ENCODE measurements around the gene TTC29. TPM values are rescaled to one million over a fixed set of nuclear protein-coding genes. Genes with fewer than 3 reads are reported as not detected.
"Not testable (repeated sequence)": the region's sequence is repeated elsewhere in the genome, so short reads cannot be mapped to it uniquely, and the experiment has no call there.

TTC29 gene
- total RNA-seq, 3 donors from 2014 or later (not counting 1 experiment from before 2014, with no cell fraction given) = not detected

DNA sequence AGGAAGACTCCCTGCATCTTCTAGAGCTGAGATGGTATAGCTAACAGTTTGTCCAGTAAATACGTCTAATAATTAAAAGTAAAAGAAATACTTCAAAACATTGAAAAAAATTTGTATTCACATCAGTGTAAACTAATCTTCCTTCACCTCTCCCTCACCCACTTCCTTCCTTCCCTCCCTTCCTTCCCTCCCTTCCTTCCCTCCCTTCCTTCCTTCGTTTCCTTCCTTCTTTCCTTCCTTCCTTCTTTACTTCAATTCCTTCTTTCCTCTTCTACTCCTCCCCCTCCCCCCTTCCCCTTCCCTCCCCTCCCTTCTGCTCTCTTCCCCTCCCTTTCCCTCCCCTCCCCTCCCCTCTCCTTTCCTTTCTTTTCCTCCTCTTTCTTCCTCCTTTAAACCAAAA is 203.2 kb downstream of the TTC29 start:
- ATAC-seq (no peak), DNase-seq (peak in 1 of 2 donors; percentile 3)
- Histone ChIP-seq H3K4me1 (ENCODE audit: control insufficient read depth, insufficient read depth, low read length) (no peaks in the 10 kb centered on the region), H3K27me3 (ENCODE audit: control insufficient read depth, insufficient read depth, low read length) (no peaks in the 10 kb centered on the region), H3K9me3 (ENCODE audit: control insufficient read depth, insufficient read depth, low read length) (peaks cover 7% of the 10 kb centered on the region), H3K4me3 (ENCODE audit: low read length) (no peak overlapping the region), H3K36me3 (ENCODE audit: control insufficient read depth, insufficient read depth, low read length) (no peaks in the 10 kb centered on the region), H3K27ac (ENCODE audit: low read length) (no peak overlapping the region)
- Mint-ChIP-seq H3K4me1 (no peaks in the 10 kb centered on the region), H3K9me3 (peaks cover 7% of the 10 kb centered on the region in 2 donors), H3K27me3 (ENCODE audit: low read depth in 2 of 2) (no peaks in the 10 kb centered on the region), H3K27ac (no peak overlapping the region), H3K36me3 (no peaks in the 10 kb centered on the region), H3K4me3 (no peak overlapping the region)
- 41% methylated on average over 2 of the region's 2 CpGs for WGBS (ENCODE audit: insufficient coverage)
- no peak for TF ChIP-seq CTCF (IDR thresholded peaks at IDR 0.05)
- intact Hi-C loops (cut with micrococcal nuclease) = no loop called here

DNA sequence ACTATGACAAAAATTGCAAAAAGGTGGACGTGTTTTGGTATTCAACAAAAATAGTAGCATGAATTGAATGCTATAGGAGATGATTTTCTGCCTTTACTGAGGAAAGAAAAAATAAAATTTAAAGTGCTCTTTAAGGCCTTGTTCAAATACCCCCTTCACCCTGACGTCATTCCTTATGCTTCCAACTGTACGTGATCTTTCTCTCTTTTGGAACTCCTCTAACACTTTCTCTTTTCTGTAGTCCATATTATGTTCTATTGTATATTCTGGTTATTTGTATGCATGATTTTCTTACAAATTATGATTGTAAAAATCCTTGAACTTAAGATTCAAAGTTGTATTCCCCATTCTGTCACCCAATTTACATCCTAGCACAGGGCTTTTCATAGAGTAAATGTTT is 206.5 kb downstream of the TTC29 start:
- H3K27ac Mint-ChIP-seq = no peak overlapping the region
- no peaks in the 10 kb centered on the region for H3K27me3 ChIP-seq (ENCODE audit: control insufficient read depth, insufficient read depth, low read length)
- H3K27ac ChIP-seq (ENCODE audit: low read length) = no peak overlapping the region
- no peaks in the 10 kb centered on the region for H3K27me3 Mint-ChIP-seq (ENCODE audit: low read depth in 2 of 2)
- no peak for ATAC-seq
- H3K36me3 ChIP-seq (ENCODE audit: control insufficient read depth, insufficient read depth, low read length) = no peaks in the 10 kb centered on the region
- H3K9me3 Mint-ChIP-seq = peaks cover 5 to 9% of the 10 kb centered on the region in 2 donors
- H3K4me3 Mint-ChIP-seq = no peak overlapping the region
- H3K36me3 Mint-ChIP-seq = no peaks in the 10 kb centered on the region
- H3K9me3 ChIP-seq (ENCODE audit: control insufficient read depth, insufficient read depth, low read length) = no peaks in the 10 kb centered on the region
- no peak for DNase-seq
- H3K4me3 ChIP-seq (ENCODE audit: low read length) = no peak overlapping the region
- WGBS (ENCODE audit: insufficient coverage) = 50% methylated on average over 1 of the region's 3 CpGs
- intact Hi-C loops (cut with micrococcal nuclease) = no loop called here
- H3K4me1 ChIP-seq (ENCODE audit: control insufficient read depth, insufficient read depth, low read length) = no peaks in the 10 kb centered on the region
- no peak for TF ChIP-seq CTCF (IDR thresholded peaks at IDR 0.05)
- H3K4me1 Mint-ChIP-seq = no peaks in the 10 kb centered on the region

DNA sequence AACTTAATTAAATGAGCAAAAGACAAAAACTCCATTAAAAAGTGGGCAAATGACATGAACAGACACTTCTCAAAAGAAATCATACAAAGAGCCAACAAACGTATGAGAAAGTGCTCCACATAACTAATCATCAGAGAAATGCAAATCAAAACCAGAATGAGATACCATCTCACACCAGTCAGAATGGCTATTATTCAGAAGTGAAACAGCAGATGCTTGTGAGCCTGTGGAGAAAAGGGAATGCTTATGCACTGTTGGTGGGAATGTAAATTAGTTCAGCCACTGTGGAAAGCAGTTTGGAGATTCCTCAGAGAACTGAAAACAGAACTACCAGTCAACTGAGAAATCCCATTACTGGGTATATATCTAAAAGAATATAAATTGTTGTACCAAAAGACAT is 222.1 kb downstream of the TTC29 start:
- H3K27ac ChIP-seq (ENCODE audit: low read length); intact Hi-C loops (cut with micrococcal nuclease); H3K9me3 ChIP-seq (ENCODE audit: control insufficient read depth, insufficient read depth, low read length); H3K27ac Mint-ChIP-seq; H3K4me3 ChIP-seq (ENCODE audit: low read length); H3K4me3 Mint-ChIP-seq; H3K4me1 ChIP-seq (ENCODE audit: control insufficient read depth, insufficient read depth, low read length); H3K36me3 Mint-ChIP-seq; ATAC-seq; H3K27me3 ChIP-seq (ENCODE audit: control insufficient read depth, insufficient read depth, low read length); DNase-seq; H3K27me3 Mint-ChIP-seq (ENCODE audit: low read depth in 2 of 2); H3K9me3 Mint-ChIP-seq; H3K4me1 Mint-ChIP-seq; H3K36me3 ChIP-seq (ENCODE audit: control insufficient read depth, insufficient read depth, low read length): not testable (repeated sequence)
- WGBS (ENCODE audit: insufficient coverage) = 56% methylated on average over 1 of the region's 1 CpG

- ATAC-seq (no peak), DNase-seq (no peak)
- no peak overlapping the region for H3K27ac Mint-ChIP-seq
- Histone ChIP-seq H3K36me3 (ENCODE audit: control insufficient read depth, insufficient read depth, low read length) (no peaks in the 10 kb centered on the region), H3K4me3 (ENCODE audit: low read length) (no peak overlapping the region), H3K4me1 (ENCODE audit: control insufficient read depth, insufficient read depth, low read length) (no peaks in the 10 kb centered on the region), H3K9me3 (ENCODE audit: control insufficient read depth, insufficient read depth, low read length) (no peaks in the 10 kb centered on the region), H3K27ac (ENCODE audit: low read length) (no peak overlapping the region), H3K27me3 (ENCODE audit: control insufficient read depth, insufficient read depth, low read length) (no peaks in the 10 kb centered on the region)
- WGBS (ENCODE audit: insufficient coverage) = 100% methylated on average over 1 of the region's 3 CpGs
- peaks cover 5% of the 10 kb centered on the region in 2 donors for H3K9me3 Mint-ChIP-seq
- no peaks in the 10 kb centered on the region for H3K36me3 Mint-ChIP-seq
- H3K27me3 Mint-ChIP-seq (ENCODE audit: low read depth in 2 of 2) = no peaks in the 10 kb centered on the region
- H3K4me1 Mint-ChIP-seq = no peaks in the 10 kb centered on the region
- no peak overlapping the region for H3K4me3 Mint-ChIP-seq
- no peak for TF ChIP-seq CTCF (IDR thresholded peaks at IDR 0.05)
- intact Hi-C loops (cut with micrococcal nuclease) = no loop called here
Measured at GRCh38 chr4:146709956-146710355, 235.7 kb downstream of the TTC29 start.
